ENCODE results near the gene DZANK1.
"Not testable (repeated sequence)": the region's sequence is repeated elsewhere in the genome, so short reads cannot be mapped to it uniquely, and the experiment has no call there.

DZANK1 gene

GRCh38 chr20:18403269-18403668 lies 63.6 kb downstream of the DZANK1 start:
- Histone ChIP-seq H3K4me1 (ENCODE audit: control insufficient read depth, insufficient read depth, low read length, unreplicated experiment) (no peaks in the 10 kb centered on the region), H3K36me3 (ENCODE audit: insufficient read depth, low read length) (no peaks in the 10 kb centered on the region), H3K4me3 (ENCODE audit: low read depth, low read length) (no peak overlapping the region), H2AFZ (ENCODE audit: low read length, unreplicated experiment) (no peak overlapping the region), H3K27me3 (ENCODE audit: insufficient read depth, low read length) (no peaks in the 10 kb centered on the region), H3K27ac (ENCODE audit: low read depth, low read length) (no peak overlapping the region), H3K79me2 (ENCODE audit: control insufficient read depth, insufficient read depth, low read length, unreplicated experiment) (no peaks in the 10 kb centered on the region)

- no peaks in the 10 kb centered on the region for H3K36me3 ChIP-seq (ENCODE audit: insufficient read depth, low read length)
- H3K4me3 ChIP-seq (ENCODE audit: low read depth, low read length) = no peak overlapping the region
- H3K27ac ChIP-seq (ENCODE audit: low read depth, low read length) = no peak overlapping the region
- no peaks in the 10 kb centered on the region for H3K27me3 ChIP-seq (ENCODE audit: insufficient read depth, low read length)
- H3K4me1 ChIP-seq (ENCODE audit: control insufficient read depth, insufficient read depth, low read length, unreplicated experiment) = no peaks in the 10 kb centered on the region
- H3K79me2 ChIP-seq (ENCODE audit: control insufficient read depth, insufficient read depth, low read length, unreplicated experiment) = no peaks in the 10 kb centered on the region
- H2AFZ ChIP-seq (ENCODE audit: low read length, unreplicated experiment) = no peak overlapping the region
Measured at GRCh38 chr20:18401305-18401704, 65.5 kb downstream of the DZANK1 start.

- Histone ChIP-seq H3K79me2 (ENCODE audit: control insufficient read depth, insufficient read depth, low read length, unreplicated experiment) (no peaks in the 10 kb centered on the region), H3K27ac (ENCODE audit: low read depth, low read length) (no peak overlapping the region), H3K27me3 (ENCODE audit: insufficient read depth, low read length) (no peaks in the 10 kb centered on the region), H3K4me1 (ENCODE audit: control insufficient read depth, insufficient read depth, low read length, unreplicated experiment) (no peaks in the 10 kb centered on the region), H3K36me3 (ENCODE audit: insufficient read depth, low read length) (no peaks in the 10 kb centered on the region), H2AFZ (ENCODE audit: low read length, unreplicated experiment) (no peak overlapping the region), H3K4me3 (ENCODE audit: low read depth, low read length) (no peak overlapping the region)
Measured at GRCh38 chr20:18400460-18400859, 66.4 kb downstream of the DZANK1 start.

GRCh38 chr20:18398713-18399112 lies 68.1 kb downstream of the DZANK1 start:
- H3K4me3 ChIP-seq (ENCODE audit: low read depth, low read length); H3K79me2 ChIP-seq (ENCODE audit: control insufficient read depth, insufficient read depth, low read length, unreplicated experiment); H3K27me3 ChIP-seq (ENCODE audit: insufficient read depth, low read length); H2AFZ ChIP-seq (ENCODE audit: low read length, unreplicated experiment); H3K4me1 ChIP-seq (ENCODE audit: control insufficient read depth, insufficient read depth, low read length, unreplicated experiment); H3K36me3 ChIP-seq (ENCODE audit: insufficient read depth, low read length); H3K27ac ChIP-seq (ENCODE audit: low read depth, low read length): not testable (repeated sequence)

GRCh38 chr20:18397030-18397429 lies 69.8 kb downstream of the DZANK1 start:
- Histone ChIP-seq H3K36me3 (ENCODE audit: insufficient read depth, low read length) (no peaks in the 10 kb centered on the region), H3K79me2 (ENCODE audit: control insufficient read depth, insufficient read depth, low read length, unreplicated experiment) (no peaks in the 10 kb centered on the region), H2AFZ (ENCODE audit: low read length, unreplicated experiment) (no peak overlapping the region), H3K4me1 (ENCODE audit: control insufficient read depth, insufficient read depth, low read length, unreplicated experiment) (no peaks in the 10 kb centered on the region), H3K4me3 (ENCODE audit: low read depth, low read length) (no peak overlapping the region), H3K27ac (ENCODE audit: low read depth, low read length) (no peak overlapping the region), H3K27me3 (ENCODE audit: insufficient read depth, low read length) (no peaks in the 10 kb centered on the region)

- Histone ChIP-seq H3K4me1 (ENCODE audit: control insufficient read depth, insufficient read depth, low read length, unreplicated experiment) (no peaks in the 10 kb centered on the region), H3K36me3 (ENCODE audit: insufficient read depth, low read length) (no peaks in the 10 kb centered on the region), H3K79me2 (ENCODE audit: control insufficient read depth, insufficient read depth, low read length, unreplicated experiment) (no peaks in the 10 kb centered on the region), H2AFZ (ENCODE audit: low read length, unreplicated experiment) (no peak overlapping the region), H3K4me3 (ENCODE audit: low read depth, low read length) (no peak overlapping the region), H3K27ac (ENCODE audit: low read depth, low read length) (no peak overlapping the region), H3K27me3 (ENCODE audit: insufficient read depth, low read length) (no peaks in the 10 kb centered on the region)
Measured at GRCh38 chr20:18395544-18395943, 71.3 kb downstream of the DZANK1 start.

GRCh38 chr20:18394363-18394762 lies 72.5 kb downstream of the DZANK1 start:
- Histone ChIP-seq H3K27ac (ENCODE audit: low read depth, low read length) (no peak overlapping the region), H3K4me1 (ENCODE audit: control insufficient read depth, insufficient read depth, low read length, unreplicated experiment) (peaks cover under 1% of the 10 kb centered on the region), H3K27me3 (ENCODE audit: insufficient read depth, low read length) (no peaks in the 10 kb centered on the region), H3K36me3 (ENCODE audit: insufficient read depth, low read length) (no peaks in the 10 kb centered on the region), H3K79me2 (ENCODE audit: control insufficient read depth, insufficient read depth, low read length, unreplicated experiment) (no peaks in the 10 kb centered on the region), H2AFZ (ENCODE audit: low read length, unreplicated experiment) (no peak overlapping the region), H3K4me3 (ENCODE audit: low read depth, low read length) (no peak overlapping the region)

GRCh38 chr20:18391686-18392085 lies 75.1 kb downstream of the DZANK1 start:
- no peak overlapping the region for H3K4me3 ChIP-seq (ENCODE audit: low read depth, low read length)
- H3K4me1 ChIP-seq (ENCODE audit: control insufficient read depth, insufficient read depth, low read length, unreplicated experiment) = peaks cover 14% of the 10 kb centered on the region
- H3K36me3 ChIP-seq (ENCODE audit: insufficient read depth, low read length) = no peaks in the 10 kb centered on the region
- H2AFZ ChIP-seq (ENCODE audit: low read length, unreplicated experiment) = no peak overlapping the region
- no peaks in the 10 kb centered on the region for H3K27me3 ChIP-seq (ENCODE audit: insufficient read depth, low read length)
- no peak overlapping the region for H3K27ac ChIP-seq (ENCODE audit: low read depth, low read length)
- no peaks in the 10 kb centered on the region for H3K79me2 ChIP-seq (ENCODE audit: control insufficient read depth, insufficient read depth, low read length, unreplicated experiment)

- no peaks in the 10 kb centered on the region for H3K79me2 ChIP-seq (ENCODE audit: control insufficient read depth, insufficient read depth, low read length, unreplicated experiment)
- H3K4me1 ChIP-seq (ENCODE audit: control insufficient read depth, insufficient read depth, low read length, unreplicated experiment) = peaks cover 14% of the 10 kb centered on the region
Measured at GRCh38 chr20:18390201-18390600, 76.6 kb downstream of the DZANK1 start.

GRCh38 chr20:18388860-18389259 lies 78.0 kb downstream of the DZANK1 start:
- Histone ChIP-seq H3K27me3 (ENCODE audit: insufficient read depth, low read length) (no peaks in the 10 kb centered on the region), H3K4me1 (ENCODE audit: control insufficient read depth, insufficient read depth, low read length, unreplicated experiment) (peaks cover 14% of the 10 kb centered on the region), H3K27ac (ENCODE audit: low read depth, low read length) (no peak overlapping the region), H3K4me3 (ENCODE audit: low read depth, low read length) (peak overlapping the region; percentile 7; the same call in 1 of the 2 replicates), H2AFZ (ENCODE audit: low read length, unreplicated experiment) (no peak overlapping the region), H3K79me2 (ENCODE audit: control insufficient read depth, insufficient read depth, low read length, unreplicated experiment) (no peaks in the 10 kb centered on the region), H3K36me3 (ENCODE audit: insufficient read depth, low read length) (no peaks in the 10 kb centered on the region)

More at GRCh38 chr20:18390201-18390600, 76.6 kb downstream of the DZANK1 start:
- no peak overlapping the region for H3K4me3 ChIP-seq (ENCODE audit: low read depth, low read length)
- H3K27ac ChIP-seq (ENCODE audit: low read depth, low read length) = no peak overlapping the region
- no peaks in the 10 kb centered on the region for H3K36me3 ChIP-seq (ENCODE audit: insufficient read depth, low read length)
- H3K27me3 ChIP-seq (ENCODE audit: insufficient read depth, low read length) = no peaks in the 10 kb centered on the region
- no peak overlapping the region for H2AFZ ChIP-seq (ENCODE audit: low read length, unreplicated experiment)

GRCh38 chr20:18380908-18381529 lies 85.8 kb downstream of the DZANK1 start:
- Histone ChIP-seq H3K27ac (ENCODE audit: low read depth, low read length) (no peak overlapping the region), H3K4me1 (ENCODE audit: control insufficient read depth, insufficient read depth, low read length, unreplicated experiment) (no peaks in the 10 kb centered on the region), H3K79me2 (ENCODE audit: control insufficient read depth, insufficient read depth, low read length, unreplicated experiment) (no peaks in the 10 kb centered on the region), H2AFZ (ENCODE audit: low read length, unreplicated experiment) (no peak overlapping the region), H3K4me3 (ENCODE audit: low read depth, low read length) (no peak overlapping the region), H3K36me3 (ENCODE audit: insufficient read depth, low read length) (no peaks in the 10 kb centered on the region), H3K27me3 (ENCODE audit: insufficient read depth, low read length) (no peaks in the 10 kb centered on the region)
